Stimulated activated CD4-positive, alpha-beta T cell treated with anti-CD3 and anti-CD28 coated beads, Interleukin-12 subunit alpha, Interleukin-12 subunit beta, amount 100 ng/mL, for 4 hours (primary cell): ENCODE results near the gene CHKA.

Experiments used
- DNase-seq: peaks from one replicate; pipeline ENCODE4 v3.0.0-alpha.2; 2020

CHKA gene

GRCh38 chr11:68043349-68044144 lies 77.6 kb downstream of the CHKA start:
- no peak for DNase-seq

- DNase-seq: no peak
Measured at GRCh38 chr11:68043029-68043348, 78.2 kb downstream of the CHKA start.

GRCh38 chr11:68042219-68043028 lies 78.8 kb downstream of the CHKA start:
- DNase-seq: no peak

GRCh38 chr11:68041617-68042218 lies 79.5 kb downstream of the CHKA start:
- no peak for DNase-seq

GRCh38 chr11:68040957-68041591 lies 80.1 kb downstream of the CHKA start:
- no peak for DNase-seq

- DNase-seq: peak; percentile 38
Measured at GRCh38 chr11:68040101-68040956, 80.9 kb downstream of the CHKA start.

GRCh38 chr11:68039526-68040086 lies 81.6 kb downstream of the CHKA start:
- no peak for DNase-seq

GRCh38 chr11:68038718-68039525 lies 82.3 kb downstream of the CHKA start, which contains the start of gene TCIRG1:
Gene TCIRG1 (plus strand): TSS chr11:68039025. CDS start chr11:68041272, 2,247 bp downstream.
- DNase-seq: peak; percentile 64

- DNase-seq: no peak
Measured at GRCh38 chr11:68038226-68038717, 82.9 kb downstream of the CHKA start.

GRCh38 chr11:68037411-68038225 lies 83.6 kb downstream of the CHKA start:
- DNase-seq: no peak

GRCh38 chr11:68036717-68037239 lies 84.4 kb downstream of the CHKA start:
- no peak for DNase-seq

- DNase-seq: no peak
Measured at GRCh38 chr11:68036141-68036716, 85.0 kb downstream of the CHKA start.

- DNase-seq: no peak
Measured at GRCh38 chr11:68035266-68035876, 85.8 kb downstream of the CHKA start.

GRCh38 chr11:68033708-68034045 lies 87.5 kb downstream of the CHKA start:
- DNase-seq: no peak

GRCh38 chr11:68032997-68033707 lies 88.0 kb downstream of the CHKA start:
- DNase-seq: no peak

- no peak for DNase-seq
Measured at GRCh38 chr11:68032003-68032402, 89.2 kb downstream of the CHKA start.

GRCh38 chr11:68031144-68031464 lies 90.1 kb downstream of the CHKA start:
- peak; percentile 15 for DNase-seq
